ENCODE results near the gene SMAD3.
A peak's percentile ranks its signal among the peaks of the same experiment; 100 is the strongest.

The SMAD3 gene

DNA sequence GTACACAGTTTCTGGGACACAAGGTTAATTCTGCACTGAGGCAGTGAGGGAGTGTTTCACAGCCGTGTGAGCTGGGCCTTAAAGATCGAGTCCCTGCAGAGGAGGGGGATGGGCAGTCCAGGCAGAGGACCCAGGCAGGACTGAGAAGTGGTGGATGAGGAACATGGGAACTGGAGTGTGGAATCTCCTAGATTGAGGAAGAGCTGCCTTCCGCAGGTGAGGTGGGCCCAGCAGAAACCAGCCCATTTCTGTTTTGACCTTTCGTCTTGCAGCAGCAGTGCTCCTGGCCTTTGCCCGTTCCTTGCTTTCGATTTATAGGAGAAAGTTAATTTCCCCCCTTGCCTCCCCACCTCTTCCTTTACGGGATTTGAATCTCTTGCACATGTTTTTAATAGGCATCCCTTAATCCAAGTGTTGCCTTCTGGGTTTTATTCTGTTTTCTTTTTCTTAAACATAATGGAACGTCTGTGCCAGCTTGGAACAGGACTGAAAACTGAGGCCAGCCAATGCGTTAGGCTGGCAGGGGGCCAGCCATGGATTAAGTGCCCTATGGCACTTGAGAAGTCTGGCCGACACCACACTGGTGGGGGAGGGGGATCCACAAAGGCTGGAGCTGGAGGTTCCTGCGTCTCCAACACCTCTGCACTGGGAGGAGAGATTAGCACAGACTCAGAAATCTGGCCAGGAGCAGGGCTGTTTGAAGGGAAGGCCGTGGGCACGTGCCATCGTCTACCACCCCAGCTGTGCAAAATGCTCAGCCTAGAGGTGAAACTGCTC, 111.0 kb downstream of the SMAD3 start:
- no peak overlapping the region for H3K4me3 ChIP-seq (ENCODE audit: low read depth, low read length)
- no peaks in the 10 kb centered on the region for H3K9me3 ChIP-seq (ENCODE audit: severe bottlenecking)
- no peaks in the 10 kb centered on the region for H3K36me3 ChIP-seq
- no peak overlapping the region for H3K27ac ChIP-seq
- H3K27me3 ChIP-seq (ENCODE audit: insufficient read depth, low read depth, severe bottlenecking): no peaks in the 10 kb centered on the region
- peak; percentile 42 for DNase-seq
- TF ChIP-seq, protein P1, sequence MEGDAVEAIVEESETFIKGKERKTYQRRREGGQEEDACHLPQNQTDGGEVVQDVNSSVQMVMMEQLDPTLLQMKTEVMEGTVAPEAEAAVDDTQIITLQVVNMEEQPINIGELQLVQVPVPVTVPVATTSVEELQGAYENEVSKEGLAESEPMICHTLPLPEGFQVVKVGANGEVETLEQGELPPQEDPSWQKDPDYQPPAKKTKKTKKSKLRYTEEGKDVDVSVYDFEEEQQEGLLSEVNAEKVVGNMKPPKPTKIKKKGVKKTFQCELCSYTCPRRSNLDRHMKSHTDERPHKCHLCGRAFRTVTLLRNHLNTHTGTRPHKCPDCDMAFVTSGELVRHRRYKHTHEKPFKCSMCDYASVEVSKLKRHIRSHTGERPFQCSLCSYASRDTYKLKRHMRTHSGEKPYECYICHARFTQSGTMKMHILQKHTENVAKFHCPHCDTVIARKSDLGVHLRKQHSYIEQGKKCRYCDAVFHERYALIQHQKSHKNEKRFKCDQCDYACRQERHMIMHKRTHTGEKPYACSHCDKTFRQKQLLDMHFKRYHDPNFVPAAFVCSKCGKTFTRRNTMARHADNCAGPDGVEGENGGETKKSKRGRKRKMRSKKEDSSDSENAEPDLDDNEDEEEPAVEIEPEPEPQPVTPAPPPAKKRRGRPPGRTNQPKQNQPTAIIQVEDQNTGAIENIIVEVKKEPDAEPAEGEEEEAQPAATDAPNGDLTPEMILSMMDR (IDR thresholded peaks at IDR 0.05; ENCODE audit: low read depth, low read length): no peak

DNA sequence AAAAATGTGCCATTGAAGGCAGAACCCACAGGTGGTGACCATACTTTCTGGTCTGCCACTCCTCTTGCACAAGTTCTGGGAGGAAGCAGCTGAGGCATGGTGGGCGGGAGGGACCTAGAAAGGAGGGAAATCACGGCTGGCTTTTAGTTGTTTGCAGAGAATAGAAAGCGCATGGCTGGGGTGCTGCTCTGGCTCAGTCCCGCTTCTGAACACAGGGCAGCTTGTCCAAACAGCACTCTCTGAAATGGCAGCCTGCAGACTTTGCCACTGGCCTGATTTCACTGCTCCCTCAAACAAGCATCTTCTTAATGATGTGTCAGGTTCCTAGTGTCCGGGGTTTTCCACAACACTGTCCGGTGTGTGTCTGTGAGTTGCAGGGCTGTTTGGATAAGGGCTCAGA, 112.3 kb downstream of the SMAD3 start:
- H3K27me3 ChIP-seq (ENCODE audit: insufficient read depth, low read depth, severe bottlenecking): no peaks in the 10 kb centered on the region
- H3K27ac ChIP-seq: no peak overlapping the region
- no peaks in the 10 kb centered on the region for H3K9me3 ChIP-seq (ENCODE audit: severe bottlenecking)
- no peak overlapping the region for H3K4me3 ChIP-seq (ENCODE audit: low read depth, low read length)
- no peaks in the 10 kb centered on the region for H3K36me3 ChIP-seq
- TF ChIP-seq, protein P1 (IDR thresholded peaks at IDR 0.05; ENCODE audit: low read depth, low read length): no peak
- DNase-seq: no peak

DNA sequence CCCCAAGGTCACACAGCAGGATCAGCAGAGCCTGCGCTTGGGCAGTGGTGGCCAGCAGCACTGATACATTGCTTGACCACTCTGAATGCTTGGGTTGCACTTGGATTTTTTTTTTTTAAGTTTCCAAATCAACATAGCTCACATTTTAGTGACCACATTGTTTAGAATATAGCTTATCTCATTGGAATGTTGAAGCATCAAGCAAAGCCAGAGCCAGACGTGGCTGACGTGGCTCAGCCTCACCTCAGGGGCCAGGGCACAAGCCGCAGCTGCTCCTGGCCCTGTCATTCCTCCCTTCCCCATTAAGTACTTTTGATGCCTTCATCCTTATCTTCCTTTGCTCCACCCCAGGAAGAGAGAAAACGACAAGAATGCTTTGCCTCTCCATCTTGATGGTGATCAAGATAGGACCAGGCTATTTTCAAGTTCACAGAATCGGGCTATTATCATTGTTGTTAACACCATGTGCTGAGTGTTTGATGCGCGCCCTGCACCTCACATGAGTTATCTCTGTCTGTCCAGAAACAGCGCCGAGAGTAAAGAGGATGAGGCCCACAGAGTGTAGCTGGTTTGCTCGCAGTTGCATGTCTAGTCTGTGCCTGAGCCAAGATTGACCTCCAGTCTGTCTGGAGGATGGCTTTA, 113.3 kb downstream of the SMAD3 start:
- no peak for DNase-seq
- Histone ChIP-seq H3K36me3 (no peaks in the 10 kb centered on the region), H3K4me3 (ENCODE audit: low read depth, low read length) (no peak overlapping the region), H3K27me3 (ENCODE audit: insufficient read depth, low read depth, severe bottlenecking) (no peaks in the 10 kb centered on the region), H3K9me3 (ENCODE audit: severe bottlenecking) (no peaks in the 10 kb centered on the region), H3K27ac (no peak overlapping the region)
- TF ChIP-seq, protein P1 (IDR thresholded peaks at IDR 0.05; ENCODE audit: low read depth, low read length): no peak

DNA sequence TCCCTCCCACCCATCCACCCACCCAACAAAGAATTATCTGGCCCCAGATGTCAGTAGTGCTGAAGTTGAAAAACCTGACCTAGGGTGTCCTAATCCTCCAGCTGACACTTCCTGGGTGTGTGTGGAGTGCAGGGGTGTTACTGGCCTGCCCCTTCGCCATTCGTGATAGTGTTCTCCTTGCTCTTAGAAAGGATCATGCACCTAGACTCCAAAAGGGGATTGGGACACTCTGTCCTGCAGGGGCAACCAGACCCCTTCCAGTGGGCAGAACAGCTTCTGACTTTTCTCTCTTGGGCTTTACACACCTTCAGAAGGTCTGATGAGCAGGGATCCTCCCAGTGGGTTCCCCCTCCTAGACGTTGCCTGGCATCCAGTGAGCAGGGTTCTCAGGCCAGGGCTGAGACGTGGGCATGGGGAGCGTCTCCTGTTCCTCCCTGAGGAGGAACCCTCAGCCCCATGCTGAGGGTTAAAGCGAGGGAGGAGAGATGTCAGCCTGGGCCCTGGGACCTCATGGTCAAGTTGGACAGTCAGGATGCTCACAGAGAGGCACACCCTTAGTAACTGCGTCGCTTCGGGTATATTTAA, 114.1 kb downstream of the SMAD3 start:
- TF ChIP-seq, protein P1 (IDR thresholded peaks at IDR 0.05; ENCODE audit: low read depth, low read length): no peak

DNA sequence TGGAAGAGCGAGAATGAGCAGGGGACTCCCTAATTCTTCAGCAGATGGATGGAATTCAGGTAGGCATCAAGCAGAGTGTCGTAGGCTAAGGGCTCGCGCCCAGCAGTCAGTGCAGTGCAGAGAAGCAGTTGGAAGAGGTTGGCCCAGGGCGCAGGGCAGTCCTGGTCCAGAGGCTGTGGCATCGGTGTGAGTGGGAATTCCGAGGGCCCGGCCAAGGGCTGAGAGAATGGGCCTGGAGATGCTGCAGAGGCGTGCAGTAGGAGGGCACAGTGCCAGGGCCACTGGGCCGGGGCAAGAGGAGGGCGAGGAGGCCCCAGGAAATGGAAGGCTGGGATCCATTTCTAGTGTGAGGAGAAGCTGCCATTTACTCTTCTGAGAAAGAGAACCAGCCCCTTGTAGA, 114.6 kb downstream of the SMAD3 start:
- TF ChIP-seq, protein P1 (IDR thresholded peaks at IDR 0.05; ENCODE audit: low read depth, low read length): no peak
- no peaks in the 10 kb centered on the region for H3K9me3 ChIP-seq (ENCODE audit: severe bottlenecking)
- H3K36me3 ChIP-seq: no peaks in the 10 kb centered on the region
- no peaks in the 10 kb centered on the region for H3K27me3 ChIP-seq (ENCODE audit: insufficient read depth, low read depth, severe bottlenecking)
- H3K4me3 ChIP-seq (ENCODE audit: low read depth, low read length): no peak overlapping the region
- no peak overlapping the region for H3K27ac ChIP-seq
- no peak for DNase-seq

More for the DNA sequence above, 114.1 kb downstream of the SMAD3 start:
- no peak for DNase-seq
- Histone ChIP-seq H3K27ac (no peak overlapping the region), H3K36me3 (no peaks in the 10 kb centered on the region), H3K9me3 (ENCODE audit: severe bottlenecking) (no peaks in the 10 kb centered on the region), H3K4me3 (ENCODE audit: low read depth, low read length) (no peak overlapping the region), H3K27me3 (ENCODE audit: insufficient read depth, low read depth, severe bottlenecking) (no peaks in the 10 kb centered on the region)
